Stimulated activated memory B cell treated with anti-CD40 and anti-IgM and Interleukin-4, amounts not matched to agents 10 μg/mL and 1 μg/mL and 100 μg/mL, for 72 hours (primary cell): ENCODE measurements around the gene ASAP3.
"Not testable (repeated sequence)": the region's sequence is repeated elsewhere in the genome, so short reads cannot be mapped to it uniquely, and the experiment has no call there.

Experiments
- ATAC-seq: fragments of 150-1000 bp; cut with Tn5 transposase; 2 replicates; pipeline ENCODE4 v1.10.0; 2021
- H3K27ac Mint-ChIP-seq: one replicate; pipeline ENCODE4 v1.8.0; 2022; ENCODE audit warnings: mild to moderate bottlenecking, mixed read lengths
- H3K27me3 Mint-ChIP-seq: one replicate; pipeline ENCODE4 v1.8.0; 2022; ENCODE audit warnings: mixed read lengths
- H3K36me3 Mint-ChIP-seq: one replicate; pipeline ENCODE4 v1.8.0; 2022; ENCODE audit warnings: mixed read lengths
- H3K4me1 Mint-ChIP-seq: one replicate; pipeline ENCODE4 v1.8.0; 2022; ENCODE audit warnings: mixed read lengths
- H3K4me3 Mint-ChIP-seq: one replicate; pipeline ENCODE4 v1.8.0; 2022; ENCODE audit warnings: mild to moderate bottlenecking, moderate library complexity, mixed read lengths
- H3K9me3 Mint-ChIP-seq: one replicate; pipeline ENCODE4 v1.8.0; 2022; ENCODE audit warnings: mixed read lengths

Gene ASAP3

GRCh38 chr1:23524716-23525401, 40.9 kb upstream of the ASAP3 start:
- Mint-ChIP-seq H3K27me3 (no peaks in the 10 kb centered on the region), H3K4me3 (peak overlapping the region; percentile 31), H3K36me3 (peaks cover 5% of the 10 kb centered on the region), H3K9me3 (no peaks in the 10 kb centered on the region), H3K27ac (peak overlapping the region; percentile 78), H3K4me1 (peaks cover 79% of the 10 kb centered on the region)
- peak; percentile 73 for ATAC-seq

- no peak overlapping the region for H3K4me3 Mint-ChIP-seq
- peaks cover 72% of the 10 kb centered on the region for H3K4me1 Mint-ChIP-seq
- H3K9me3 Mint-ChIP-seq: no peaks in the 10 kb centered on the region
- H3K27me3 Mint-ChIP-seq: no peaks in the 10 kb centered on the region
- H3K36me3 Mint-ChIP-seq: peaks cover 5% of the 10 kb centered on the region
- peak overlapping the region; percentile 78 for H3K27ac Mint-ChIP-seq
- ATAC-seq: no peak
These were observed 40.2 kb upstream of the ASAP3 start for GRCh38 chr1:23524163-23524562.

- H3K4me1 Mint-ChIP-seq: peaks cover 54% of the 10 kb centered on the region
- peaks cover 5% of the 10 kb centered on the region for H3K36me3 Mint-ChIP-seq
- no peaks in the 10 kb centered on the region for H3K27me3 Mint-ChIP-seq
- H3K9me3 Mint-ChIP-seq: no peaks in the 10 kb centered on the region
- ATAC-seq: no peak
- H3K27ac Mint-ChIP-seq: peak overlapping the region; percentile 26
- no peak overlapping the region for H3K4me3 Mint-ChIP-seq
These were observed 38.4 kb upstream of the ASAP3 start for GRCh38 chr1:23522244-23522982.

DNA sequence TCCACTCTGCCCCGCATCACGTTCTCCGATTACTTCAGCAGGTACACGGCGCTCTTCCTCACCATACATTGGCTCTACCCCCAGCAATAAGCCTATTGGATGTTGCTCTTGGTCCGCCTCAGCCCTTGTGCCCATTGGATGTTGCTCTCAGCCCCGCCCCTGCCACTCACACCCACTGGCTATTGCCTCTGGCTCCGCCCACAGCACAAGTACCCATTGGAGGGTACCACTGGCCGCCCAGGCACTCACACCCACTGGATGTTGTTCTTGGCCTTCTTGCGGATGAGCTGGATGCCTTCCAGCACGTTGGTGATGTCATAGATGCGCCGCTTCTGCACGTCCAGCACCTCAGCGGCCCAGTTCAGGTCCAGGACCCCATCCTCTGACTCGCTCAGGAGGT, 37.6 kb upstream of the ASAP3 start:
- Mint-ChIP-seq H3K9me3 (no peaks in the 10 kb centered on the region), H3K27me3 (no peaks in the 10 kb centered on the region), H3K27ac (peak overlapping the region; percentile 71), H3K36me3 (peaks cover 5% of the 10 kb centered on the region), H3K4me1 (peaks cover 46% of the 10 kb centered on the region), H3K4me3 (no peak overlapping the region)
- ATAC-seq: no peak

DNA sequence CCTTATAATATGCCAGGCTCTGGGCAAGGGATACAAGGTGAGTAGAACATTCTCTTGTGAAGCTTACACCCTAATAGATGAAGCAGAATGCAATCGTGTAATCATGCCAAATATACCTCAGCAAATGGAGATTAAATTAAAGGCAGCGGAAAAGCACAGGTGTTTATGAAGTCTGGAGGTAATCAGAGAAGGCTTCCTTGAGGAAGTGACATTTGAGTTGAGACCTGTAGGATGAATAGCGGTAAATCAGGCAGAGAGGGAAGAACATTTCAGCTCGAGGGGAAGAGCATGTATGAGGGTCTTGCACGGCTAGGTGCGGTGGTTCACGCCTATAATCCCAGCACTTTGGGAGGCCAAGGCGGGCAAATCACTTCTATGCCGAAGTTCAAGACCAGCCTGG, 33.6 kb upstream of the ASAP3 start:
- Mint-ChIP-seq H3K27ac (no peak overlapping the region), H3K4me1 (peaks cover 25% of the 10 kb centered on the region), H3K36me3 (peaks cover 10% of the 10 kb centered on the region)

GRCh38 chr1:23515905-23516304, 31.9 kb upstream of the ASAP3 start:
- Mint-ChIP-seq H3K4me3 (no peak overlapping the region), H3K4me1 (peaks cover 8% of the 10 kb centered on the region), H3K27me3 (no peaks in the 10 kb centered on the region), H3K36me3 (peaks cover 5% of the 10 kb centered on the region), H3K9me3 (no peaks in the 10 kb centered on the region), H3K27ac (no peak overlapping the region)
- ATAC-seq: no peak

More for the DNA sequence above, 33.6 kb upstream of the ASAP3 start:
- H3K4me3 Mint-ChIP-seq: no peak overlapping the region
- H3K9me3 Mint-ChIP-seq: no peaks in the 10 kb centered on the region
- no peak for ATAC-seq
- no peaks in the 10 kb centered on the region for H3K27me3 Mint-ChIP-seq

GRCh38 chr1:23514111-23514679, 30.2 kb upstream of the ASAP3 start:
- Mint-ChIP-seq H3K27me3 (no peaks in the 10 kb centered on the region), H3K4me3 (no peak overlapping the region), H3K27ac (peak overlapping the region; percentile 50), H3K36me3 (peaks cover 15% of the 10 kb centered on the region), H3K4me1 (peaks cover 6% of the 10 kb centered on the region), H3K9me3 (no peaks in the 10 kb centered on the region)
- no peak for ATAC-seq

GRCh38 chr1:23509896-23510295, 25.9 kb upstream of the ASAP3 start:
- Mint-ChIP-seq H3K36me3 (peaks cover 15% of the 10 kb centered on the region), H3K4me3 (no peak overlapping the region), H3K9me3 (no peaks in the 10 kb centered on the region), H3K27me3 (no peaks in the 10 kb centered on the region), H3K27ac (peak overlapping the region; percentile 12), H3K4me1 (peaks cover 6% of the 10 kb centered on the region)
- no peak for ATAC-seq

GRCh38 chr1:23506376-23507107, 22.6 kb upstream of the ASAP3 start:
- no peak overlapping the region for H3K27ac Mint-ChIP-seq
- no peak for ATAC-seq
- H3K27me3 Mint-ChIP-seq: no peaks in the 10 kb centered on the region
- H3K36me3 Mint-ChIP-seq: peaks cover 10% of the 10 kb centered on the region
- peaks cover 6% of the 10 kb centered on the region for H3K4me1 Mint-ChIP-seq
- H3K9me3 Mint-ChIP-seq: no peaks in the 10 kb centered on the region
- no peak overlapping the region for H3K4me3 Mint-ChIP-seq

DNA sequence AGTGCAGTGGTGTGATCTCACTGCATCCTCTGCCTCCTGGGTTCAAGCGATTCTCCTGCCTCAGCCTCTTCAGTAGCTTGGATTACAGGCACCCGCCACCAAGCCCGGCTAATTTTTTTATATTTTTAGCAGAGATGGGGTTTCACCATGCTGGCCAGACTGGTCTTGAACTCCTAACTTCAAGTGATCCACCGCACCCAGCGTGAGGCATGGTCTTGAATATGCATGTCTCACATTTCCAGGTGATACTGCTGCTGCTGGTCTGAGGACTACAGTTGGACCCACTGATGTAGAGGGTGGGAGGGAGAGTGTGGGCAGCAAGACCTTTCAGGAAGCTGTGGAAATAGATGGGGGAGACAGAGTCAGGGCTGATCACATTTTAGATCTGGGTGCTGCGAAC, 21.9 kb upstream of the ASAP3 start:
- H3K27me3 Mint-ChIP-seq: no peaks in the 10 kb centered on the region
- H3K9me3 Mint-ChIP-seq: no peaks in the 10 kb centered on the region
- no peak for ATAC-seq
- peaks cover 10% of the 10 kb centered on the region for H3K36me3 Mint-ChIP-seq
- peaks cover 6% of the 10 kb centered on the region for H3K4me1 Mint-ChIP-seq
- no peak overlapping the region for H3K4me3 Mint-ChIP-seq
- no peak overlapping the region for H3K27ac Mint-ChIP-seq

GRCh38 chr1:23504156-23504555, 20.2 kb upstream of the ASAP3 start:
- H3K4me1 Mint-ChIP-seq: peaks cover 13% of the 10 kb centered on the region
- H3K9me3 Mint-ChIP-seq, H3K36me3 Mint-ChIP-seq, H3K4me3 Mint-ChIP-seq, H3K27ac Mint-ChIP-seq, H3K27me3 Mint-ChIP-seq, ATAC-seq: not testable (repeated sequence)

DNA sequence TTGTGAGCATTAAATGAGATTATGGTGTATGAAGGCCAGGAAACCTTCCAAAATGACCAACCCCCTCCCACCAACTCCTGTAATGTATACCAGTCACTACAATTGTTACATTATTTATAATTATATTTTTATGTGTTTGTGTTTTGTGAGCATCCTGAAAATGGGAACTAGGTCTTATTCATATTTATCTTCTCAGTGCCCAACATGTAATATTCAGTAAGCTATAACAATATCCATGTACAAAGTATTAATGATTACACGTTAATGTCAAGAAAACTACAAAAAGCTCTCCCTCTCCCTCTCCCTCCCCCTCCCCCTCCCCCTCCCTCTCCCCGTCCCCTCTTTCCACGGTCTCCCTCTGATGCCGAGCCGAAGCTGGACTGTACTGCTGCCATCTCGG, 19.0 kb upstream of the ASAP3 start:
- no peak for ATAC-seq
- Mint-ChIP-seq H3K27ac (no peak overlapping the region), H3K36me3 (no peaks in the 10 kb centered on the region), H3K9me3 (no peaks in the 10 kb centered on the region), H3K4me3 (no peak overlapping the region), H3K27me3 (no peaks in the 10 kb centered on the region), H3K4me1 (peaks cover 13% of the 10 kb centered on the region)

DNA sequence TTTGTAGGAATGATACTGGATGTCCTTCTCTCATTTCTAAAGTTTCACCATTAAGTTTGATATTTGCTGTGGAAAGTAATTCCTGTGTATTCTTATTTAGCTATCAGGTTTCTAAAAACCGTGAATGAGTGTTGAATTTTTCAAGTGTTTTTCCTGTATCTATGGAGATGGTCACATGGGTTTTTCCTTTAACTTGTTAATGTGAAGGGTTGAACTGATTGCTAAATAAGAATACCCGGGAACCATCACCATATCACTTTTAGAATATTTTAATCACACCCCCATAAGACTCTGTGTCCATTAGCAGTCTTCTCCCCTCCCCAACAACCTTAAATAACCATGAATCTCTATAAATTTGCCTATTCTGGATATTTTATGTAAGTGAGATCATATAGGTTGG, 16.5 kb upstream of the ASAP3 start:
- no peak for ATAC-seq
- Mint-ChIP-seq H3K36me3 (no peaks in the 10 kb centered on the region), H3K4me1 (peaks cover 21% of the 10 kb centered on the region), H3K4me3 (no peak overlapping the region), H3K27ac (no peak overlapping the region), H3K27me3 (no peaks in the 10 kb centered on the region), H3K9me3 (no peaks in the 10 kb centered on the region)

DNA sequence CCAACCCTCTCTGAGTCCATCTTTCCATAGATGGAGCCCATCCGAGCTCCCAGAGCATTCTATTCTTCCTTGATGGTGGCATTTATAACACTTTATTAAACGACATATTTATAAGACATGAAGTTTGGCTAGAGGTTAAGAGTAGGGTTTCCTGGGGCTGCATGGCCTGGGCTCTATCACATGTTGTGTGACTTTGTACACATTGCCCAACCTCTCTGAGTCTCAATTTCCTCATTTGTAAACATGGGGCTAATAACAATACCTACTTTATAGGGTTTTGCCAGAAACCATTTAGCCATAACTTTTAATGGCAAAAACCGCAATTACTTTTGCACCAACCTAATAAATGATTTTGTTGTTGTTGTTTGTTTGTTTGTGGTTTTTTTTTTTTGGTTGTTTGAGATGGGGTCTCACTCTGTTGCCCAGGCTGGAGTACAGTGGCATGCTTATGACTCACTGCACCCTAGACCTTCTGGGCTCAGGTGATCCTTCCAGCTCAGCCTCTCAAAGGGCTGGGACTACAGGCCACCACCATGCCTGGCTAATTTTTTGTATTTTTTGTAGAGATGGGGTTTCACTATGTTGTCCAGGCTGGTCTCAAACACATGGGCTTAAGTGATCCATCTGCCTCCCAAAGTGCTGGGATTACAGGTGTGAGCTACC, 13.9 kb upstream of the ASAP3 start:
- no peaks in the 10 kb centered on the region for H3K27me3 Mint-ChIP-seq
- H3K27ac Mint-ChIP-seq: peak overlapping the region; percentile 9
- ATAC-seq: no peak
- peaks cover 21% of the 10 kb centered on the region for H3K4me1 Mint-ChIP-seq
- H3K4me3 Mint-ChIP-seq: no peak overlapping the region
- H3K36me3 Mint-ChIP-seq: no peaks in the 10 kb centered on the region
- H3K9me3 Mint-ChIP-seq: no peaks in the 10 kb centered on the region
